Stimulated activated CD4-positive, alpha-beta T cell treated with anti-CD3 and anti-CD28 coated beads, Interleukin-1b, Interleukin-23, amount 100 ng/mL, for 24 hours (primary cell): Measurements from ENCODE around the gene AFF1.

ENCODE experiments used
- DNase-seq, 4 experiments: peaks; one replicate each; pipeline ENCODE4 v3.0.0-alpha.2; 2020; ENCODE audit warnings: low read depth in 4 of 4, low spot score in 1 of 4

Gene AFF1, protein sequence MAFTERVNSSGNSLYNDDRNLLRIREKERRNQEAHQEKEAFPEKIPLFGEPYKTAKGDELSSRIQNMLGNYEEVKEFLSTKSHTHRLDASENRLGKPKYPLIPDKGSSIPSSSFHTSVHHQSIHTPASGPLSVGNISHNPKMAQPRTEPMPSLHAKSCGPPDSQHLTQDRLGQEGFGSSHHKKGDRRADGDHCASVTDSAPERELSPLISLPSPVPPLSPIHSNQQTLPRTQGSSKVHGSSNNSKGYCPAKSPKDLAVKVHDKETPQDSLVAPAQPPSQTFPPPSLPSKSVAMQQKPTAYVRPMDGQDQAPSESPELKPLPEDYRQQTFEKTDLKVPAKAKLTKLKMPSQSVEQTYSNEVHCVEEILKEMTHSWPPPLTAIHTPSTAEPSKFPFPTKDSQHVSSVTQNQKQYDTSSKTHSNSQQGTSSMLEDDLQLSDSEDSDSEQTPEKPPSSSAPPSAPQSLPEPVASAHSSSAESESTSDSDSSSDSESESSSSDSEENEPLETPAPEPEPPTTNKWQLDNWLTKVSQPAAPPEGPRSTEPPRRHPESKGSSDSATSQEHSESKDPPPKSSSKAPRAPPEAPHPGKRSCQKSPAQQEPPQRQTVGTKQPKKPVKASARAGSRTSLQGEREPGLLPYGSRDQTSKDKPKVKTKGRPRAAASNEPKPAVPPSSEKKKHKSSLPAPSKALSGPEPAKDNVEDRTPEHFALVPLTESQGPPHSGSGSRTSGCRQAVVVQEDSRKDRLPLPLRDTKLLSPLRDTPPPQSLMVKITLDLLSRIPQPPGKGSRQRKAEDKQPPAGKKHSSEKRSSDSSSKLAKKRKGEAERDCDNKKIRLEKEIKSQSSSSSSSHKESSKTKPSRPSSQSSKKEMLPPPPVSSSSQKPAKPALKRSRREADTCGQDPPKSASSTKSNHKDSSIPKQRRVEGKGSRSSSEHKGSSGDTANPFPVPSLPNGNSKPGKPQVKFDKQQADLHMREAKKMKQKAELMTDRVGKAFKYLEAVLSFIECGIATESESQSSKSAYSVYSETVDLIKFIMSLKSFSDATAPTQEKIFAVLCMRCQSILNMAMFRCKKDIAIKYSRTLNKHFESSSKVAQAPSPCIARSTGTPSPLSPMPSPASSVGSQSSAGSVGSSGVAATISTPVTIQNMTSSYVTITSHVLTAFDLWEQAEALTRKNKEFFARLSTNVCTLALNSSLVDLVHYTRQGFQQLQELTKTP

GRCh38 chr4:86934771-86935565 lies at the start of gene AFF1:
AFF1 (plus strand) TSS chr4:86935011; CDS start chr4:86948534, 13,523 bp downstream.
- DNase-seq: peak; percentile 62 to 79 (median 72)

DNA sequence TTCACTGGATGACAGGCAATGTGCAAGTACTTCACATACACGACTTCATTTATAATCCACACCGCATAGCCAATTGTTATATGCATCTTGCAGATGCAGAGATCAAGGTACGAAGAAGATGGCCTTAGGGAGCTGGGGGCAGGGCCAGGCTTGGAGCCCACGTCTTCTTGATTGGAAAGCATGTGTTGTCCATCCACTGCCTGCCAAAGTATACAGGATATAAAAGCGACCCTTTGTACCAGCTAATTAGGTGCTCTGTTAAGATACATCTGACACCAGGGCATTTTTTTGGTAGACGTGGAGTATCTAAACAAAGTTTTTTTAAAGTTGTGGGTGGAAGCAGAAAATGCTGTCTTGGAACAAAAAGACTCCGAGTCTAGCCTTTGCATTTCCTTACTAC lies 44.0 kb upstream of the AFF1 start:
- DNase-seq: no peak

- peak in 3 of 4 experiments; percentile 11 to 41 (median 16) for DNase-seq
Measured at GRCh38 chr4:86891762-86892635, 42.8 kb upstream of the AFF1 start, which contains the start of gene C4orf36. C4orf36 (minus strand) TSS chr4:86892422; CDS start chr4:86891520, 902 bp downstream.

- DNase-seq: no peak
Measured at GRCh38 chr4:86892636-86892960, 42.2 kb upstream of the AFF1 start.

GRCh38 chr4:86893136-86893535 lies 41.7 kb upstream of the AFF1 start:
- no peak for DNase-seq

DNA sequence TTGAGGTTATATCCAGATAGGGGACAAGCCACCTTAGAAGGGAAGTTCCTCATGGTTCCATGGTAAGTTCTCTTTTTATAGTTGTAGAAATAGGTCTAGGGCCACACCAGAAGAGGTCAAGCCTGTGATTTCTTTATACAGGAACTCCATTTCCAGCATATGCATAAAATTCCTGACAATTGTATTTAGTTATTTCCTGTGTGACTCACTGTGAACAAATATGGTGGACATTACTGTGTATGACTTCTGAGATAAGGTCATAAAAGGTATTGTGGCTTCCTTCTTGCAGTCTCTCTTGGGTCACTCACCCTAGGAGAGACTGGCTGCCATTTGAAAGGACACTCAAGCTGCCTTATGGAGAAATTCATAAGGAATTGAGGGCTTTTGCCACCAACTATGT lies 40.4 kb upstream of the AFF1 start:
- no peak for DNase-seq

- no peak for DNase-seq
Measured at GRCh38 chr4:86895692-86896488, 38.9 kb upstream of the AFF1 start.

DNA sequence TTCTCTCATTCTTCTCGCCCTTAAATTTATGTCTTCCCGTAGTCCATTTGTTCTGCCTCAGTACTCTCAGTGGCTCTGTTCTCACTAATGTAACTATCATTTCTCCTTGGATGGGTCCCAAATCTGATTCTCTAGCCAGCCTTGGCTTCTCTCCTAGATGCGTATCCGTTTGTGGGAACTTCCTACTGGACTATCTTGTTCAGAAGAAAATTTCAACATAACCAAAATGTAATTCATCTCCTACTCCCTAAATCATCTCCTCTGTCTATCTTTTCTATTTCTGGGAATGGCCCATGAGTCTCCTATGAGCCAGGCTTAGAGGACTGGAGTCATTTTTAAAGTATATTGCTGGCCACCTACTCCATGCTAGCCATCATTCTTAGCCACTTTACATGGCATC lies 38.2 kb upstream of the AFF1 start:
- no peak for DNase-seq

GRCh38 chr4:86898562-86898961 lies 36.2 kb upstream of the AFF1 start:
- no peak for DNase-seq

DNA sequence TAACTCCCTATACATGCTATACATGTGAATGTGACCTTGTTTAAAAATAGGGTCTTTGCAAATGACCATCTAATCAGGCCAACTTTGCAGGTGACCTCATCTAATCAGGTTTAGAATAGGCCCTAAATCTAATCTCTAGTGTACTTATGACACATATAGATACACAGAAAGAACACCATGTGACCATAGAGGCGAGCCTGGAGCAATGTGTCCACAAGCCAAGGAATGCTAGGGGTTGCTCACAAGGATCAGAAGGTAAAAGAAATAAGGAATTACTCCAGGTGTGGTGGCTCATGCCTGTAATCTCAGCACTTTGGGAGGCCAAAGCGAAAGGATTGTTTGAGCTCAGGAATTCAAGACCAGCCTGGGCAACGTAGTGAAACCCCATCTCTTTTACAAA lies 32.9 kb upstream of the AFF1 start:
- no peak for DNase-seq

DNA sequence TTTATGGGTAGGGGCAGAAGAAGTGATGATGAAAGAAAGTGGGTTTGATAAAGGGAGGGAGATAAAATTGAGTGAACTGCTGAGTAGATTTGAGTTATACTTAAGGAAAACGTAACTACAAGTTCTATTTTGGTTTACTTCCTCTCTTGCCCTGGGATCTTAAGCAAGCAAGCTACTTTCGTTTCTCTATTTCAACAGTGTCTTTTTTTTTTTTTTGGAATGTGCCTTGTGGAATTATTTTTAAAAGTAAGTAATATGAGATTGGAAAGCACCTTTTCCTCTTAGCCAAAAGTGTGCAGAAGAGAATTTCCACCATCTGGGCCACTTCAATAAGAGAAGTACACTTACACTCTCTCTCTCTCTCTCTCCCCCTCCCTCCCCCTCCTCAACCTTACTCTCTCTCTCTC lies 26.6 kb upstream of the AFF1 start:
- no peak for DNase-seq

GRCh38 chr4:86909546-86910295 lies 25.1 kb upstream of the AFF1 start:
- no peak for DNase-seq

- DNase-seq: no peak
Measured at GRCh38 chr4:86910369-86910768, 24.4 kb upstream of the AFF1 start.

DNA sequence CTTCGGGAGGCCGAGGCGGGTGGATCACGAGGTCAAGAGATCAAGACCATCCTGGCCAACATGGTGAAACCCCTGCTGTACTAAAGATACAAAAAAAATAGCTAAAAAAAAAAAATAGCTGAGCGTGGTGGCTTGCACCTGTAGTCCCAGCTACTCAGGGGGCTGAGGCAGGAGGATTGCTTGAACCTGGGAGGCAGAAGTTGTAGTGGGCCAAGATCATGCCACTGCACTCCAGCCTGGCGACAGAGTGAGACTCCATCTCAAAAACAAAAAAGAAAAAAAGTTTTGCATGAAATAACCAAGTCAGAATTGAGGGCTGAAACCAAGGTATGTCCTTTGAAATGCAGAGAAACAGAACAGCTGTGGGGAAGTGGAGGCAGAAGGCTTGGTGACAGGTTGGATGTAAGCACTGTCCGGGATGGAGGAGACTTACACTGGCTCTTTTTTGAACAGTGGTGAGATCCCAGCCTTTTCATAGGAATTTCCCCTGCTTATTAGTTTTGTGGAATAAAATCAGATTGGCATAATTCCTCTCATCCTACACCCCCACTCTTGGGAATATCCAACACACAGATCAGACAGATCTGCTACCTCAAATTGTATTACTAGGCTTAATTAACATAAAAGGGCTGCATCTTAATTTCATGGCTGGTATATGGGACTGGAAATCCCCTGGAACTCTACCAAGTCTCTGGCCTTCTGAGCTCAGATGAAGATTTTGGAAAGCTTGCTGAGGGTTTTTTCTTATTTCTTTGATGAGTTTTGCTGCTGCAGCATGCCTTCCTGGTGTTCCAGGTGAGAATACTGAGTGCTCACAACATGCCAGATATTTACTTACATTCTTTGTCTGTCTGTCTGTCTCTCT lies 23.8 kb upstream of the AFF1 start:
- DNase-seq: no peak

DNA sequence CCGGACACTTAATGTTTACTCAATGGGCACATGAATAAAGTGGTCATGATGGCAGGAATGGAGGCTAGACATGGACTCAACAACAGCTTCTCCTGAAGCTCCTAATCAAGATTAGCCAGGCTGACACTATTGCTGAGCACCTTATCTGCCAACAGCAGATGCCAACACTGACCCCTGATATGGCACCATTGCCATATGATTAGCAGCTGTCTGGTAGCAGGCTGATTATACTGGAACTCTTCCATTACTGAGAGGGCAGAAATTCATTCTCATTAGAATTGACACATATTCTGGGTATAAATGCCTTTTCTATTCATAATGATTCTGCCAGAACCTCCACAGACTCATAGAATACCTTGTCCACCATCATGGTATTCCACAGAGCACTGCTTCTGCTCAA lies 18.4 kb upstream of the AFF1 start:
- no peak for DNase-seq

GRCh38 chr4:86917212-86918039 lies 17.4 kb upstream of the AFF1 start:
- no peak for DNase-seq
